Left ventricle myocardium superior (tissue), 1 donor: Measurements from ENCODE around the gene ERAL1. TPM values are rescaled to one million over a fixed set of nuclear protein-coding genes. Genes with fewer than 3 reads are reported as not detected.

ENCODE experiments used
- ATAC-seq: fragments of 200-7000 bp; cut with Tn5 transposase; one replicate; pipeline ENCODE4 v1.9.1; 2020; ENCODE audit warnings: mild to moderate bottlenecking, moderate library complexity
- DNase-seq: peaks from one replicate; pipeline ENCODE4 v3.0.0-alpha.2; 2020
- intact Hi-C: fragments of 100-400 bp; cut with micrococcal nuclease; formaldehyde crosslinking; loops from one replicate; pipeline ENCODE4 v1.11.0; 2022
- microRNA-seq: library from miRNA; unstranded; fragments of <30 nt; microRNA quantifications from one replicate; pipeline ENCODE4 v1.2.0, GENCODE V29; 2020; ENCODE audit warnings: borderline number of aligned reads
- total RNA-seq: library from RNA; stranded (reverse); fragmentation: NEBNext Ultra II Directional; extraction: Animal tissue kit (Norgen Biotek cat#: 25700); gene quantifications from one replicate; pipeline ENCODE4 v1.2.1, GENCODE V29; 2021
- donor health status: DM: no; HTN: yes; CAD: no; lungs with severe emphysema.

Gene ERAL1
- total RNA-seq, 1 donor from 2014 or later: 34.1 TPM

DNA sequence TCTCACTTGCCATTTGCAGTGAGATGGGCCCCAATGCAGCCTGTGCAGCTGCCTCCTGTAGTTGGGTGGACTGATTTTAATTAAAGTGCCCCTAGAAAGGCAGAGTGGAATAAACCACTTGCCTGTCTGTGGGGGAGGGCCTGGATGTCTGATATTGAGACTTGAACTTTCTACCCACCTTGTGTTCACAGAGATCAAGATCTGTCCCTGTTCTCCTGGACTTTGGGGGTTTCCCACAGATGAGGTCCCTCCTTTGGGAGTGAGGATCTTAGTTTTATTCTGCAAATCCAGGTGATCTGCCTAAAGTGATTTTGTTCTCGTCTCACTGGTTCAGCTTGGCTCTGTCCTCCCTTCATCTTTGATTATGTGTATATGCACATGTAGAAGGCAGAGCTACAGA is 55.7 kb downstream of the ERAL1 start:
- intact Hi-C loops: no loop called here
- ATAC-seq: no peak
- no peak for DNase-seq

Small RNA genes within 50 kb of the gene (microRNA-seq; reads per million reads assigned to microRNA genes)
- gene MIR451B: not detected

Other genes with a start within 250 kb of the ERAL1 start
- 4.0 TPM for gene RSKR, start 240.8 kb upstream of the ERAL1 start, total RNA-seq
- 73.8 TPM for gene BLTP2, start 209.9 kb upstream of the ERAL1 start, total RNA-seq
- gene SDF2, start 193.1 kb upstream of the ERAL1 start, total RNA-seq: 30.7 TPM
- gene SUPT6H, start 192.8 kb upstream of the ERAL1 start, total RNA-seq: 46.0 TPM
- gene PROCA1, start 143.1 kb upstream of the ERAL1 start, total RNA-seq: 0.89 TPM
- 14.8 TPM for gene RAB34, start 137.1 kb upstream of the ERAL1 start, total RNA-seq
- 918 TPM for gene RPL23A, start 135.0 kb upstream of the ERAL1 start, total RNA-seq
- 2.6 TPM for gene TLCD1, start 128.8 kb upstream of the ERAL1 start, total RNA-seq
- gene NEK8, start 126.2 kb upstream of the ERAL1 start, total RNA-seq: 0.94 TPM
- gene TRAF4, start 111.0 kb upstream of the ERAL1 start, total RNA-seq: 4.2 TPM
- gene FAM222B, start 12.2 kb upstream of the ERAL1 start, total RNA-seq: 16.8 TPM
- gene FLOT2, start 42.7 kb downstream of the ERAL1 start, total RNA-seq: 108 TPM
- 3.8 TPM for gene DHRS13, start 48.1 kb downstream of the ERAL1 start, total RNA-seq
- 20.4 TPM for gene PHF12, start 96.5 kb downstream of the ERAL1 start, total RNA-seq
- not detected for gene SEZ6, start 151.0 kb downstream of the ERAL1 start, total RNA-seq
- 0.59 TPM for gene PIPOX, start 188.1 kb downstream of the ERAL1 start, total RNA-seq